WERI-Rb-1 (cell line): ENCODE measurements around the gene HASPIN.

Source experiments
- DNase-seq: peaks from one replicate; pipeline ENCODE4 v3.0.0-alpha.2; 2020
- H3K27ac ChIP-seq: fragments of 250-450 bp; sonication (Bioruptor Pico); 2 replicates; pipeline ENCODE4 v1.5.1; 2020; ENCODE audit warnings: mild to moderate bottlenecking, moderate library complexity
- H3K27me3 ChIP-seq: fragments of 250-450 bp; sonication (Bioruptor Pico); 2 replicates; pipeline ENCODE4 v1.5.1; 2021; ENCODE audit warnings: mild to moderate bottlenecking, low read depth, moderate library complexity; ENCODE audit not compliant: insufficient read depth, severe bottlenecking
- H3K36me3 ChIP-seq: fragments of 250-450 bp; sonication (Bioruptor Pico); 2 replicates; pipeline ENCODE4 v1.5.1; 2020; ENCODE audit warnings: mild to moderate bottlenecking, moderate library complexity
- H3K4me3 ChIP-seq: 2 replicates; pipeline ENCODE4 v1.5.1; 2011; ENCODE audit warnings: low read depth, mild to moderate bottlenecking, control low read depth, low read length
- H3K9me3 ChIP-seq: fragments of 250-450 bp; sonication (Bioruptor Pico); 2 replicates; pipeline ENCODE4 v1.5.1; 2021; ENCODE audit warnings: mild to moderate bottlenecking, moderate library complexity; ENCODE audit not compliant: severe bottlenecking
- TF ChIP-seq, protein P1 (sequence below): IDR thresholded peaks from 2 replicates; pipeline ENCODE4 v1.5.1; 2011; ENCODE audit warnings: low read depth, mild to moderate bottlenecking, control low read depth, inconsistent platforms, low read length

HASPIN gene

GRCh38 chr17:3681057-3681456, 42.6 kb upstream of the HASPIN start:
- Histone ChIP-seq H3K27me3 (no peaks in the 10 kb centered on the region), H3K36me3 (no peaks in the 10 kb centered on the region), H3K4me3 (no peak overlapping the region), H3K27ac (no peak overlapping the region), H3K9me3 (no peaks in the 10 kb centered on the region)
- DNase-seq = no peak
- TF ChIP-seq, protein P1, sequence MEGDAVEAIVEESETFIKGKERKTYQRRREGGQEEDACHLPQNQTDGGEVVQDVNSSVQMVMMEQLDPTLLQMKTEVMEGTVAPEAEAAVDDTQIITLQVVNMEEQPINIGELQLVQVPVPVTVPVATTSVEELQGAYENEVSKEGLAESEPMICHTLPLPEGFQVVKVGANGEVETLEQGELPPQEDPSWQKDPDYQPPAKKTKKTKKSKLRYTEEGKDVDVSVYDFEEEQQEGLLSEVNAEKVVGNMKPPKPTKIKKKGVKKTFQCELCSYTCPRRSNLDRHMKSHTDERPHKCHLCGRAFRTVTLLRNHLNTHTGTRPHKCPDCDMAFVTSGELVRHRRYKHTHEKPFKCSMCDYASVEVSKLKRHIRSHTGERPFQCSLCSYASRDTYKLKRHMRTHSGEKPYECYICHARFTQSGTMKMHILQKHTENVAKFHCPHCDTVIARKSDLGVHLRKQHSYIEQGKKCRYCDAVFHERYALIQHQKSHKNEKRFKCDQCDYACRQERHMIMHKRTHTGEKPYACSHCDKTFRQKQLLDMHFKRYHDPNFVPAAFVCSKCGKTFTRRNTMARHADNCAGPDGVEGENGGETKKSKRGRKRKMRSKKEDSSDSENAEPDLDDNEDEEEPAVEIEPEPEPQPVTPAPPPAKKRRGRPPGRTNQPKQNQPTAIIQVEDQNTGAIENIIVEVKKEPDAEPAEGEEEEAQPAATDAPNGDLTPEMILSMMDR = no peak

- H3K27me3 ChIP-seq = no peaks in the 10 kb centered on the region
- no peak for DNase-seq
- H3K36me3 ChIP-seq = no peaks in the 10 kb centered on the region
- no peak overlapping the region for H3K4me3 ChIP-seq
- no peaks in the 10 kb centered on the region for H3K9me3 ChIP-seq
- no peak overlapping the region for H3K27ac ChIP-seq
- TF ChIP-seq, protein P1 = no peak
Measured at GRCh38 chr17:3681565-3681964, 42.1 kb upstream of the HASPIN start.

DNA sequence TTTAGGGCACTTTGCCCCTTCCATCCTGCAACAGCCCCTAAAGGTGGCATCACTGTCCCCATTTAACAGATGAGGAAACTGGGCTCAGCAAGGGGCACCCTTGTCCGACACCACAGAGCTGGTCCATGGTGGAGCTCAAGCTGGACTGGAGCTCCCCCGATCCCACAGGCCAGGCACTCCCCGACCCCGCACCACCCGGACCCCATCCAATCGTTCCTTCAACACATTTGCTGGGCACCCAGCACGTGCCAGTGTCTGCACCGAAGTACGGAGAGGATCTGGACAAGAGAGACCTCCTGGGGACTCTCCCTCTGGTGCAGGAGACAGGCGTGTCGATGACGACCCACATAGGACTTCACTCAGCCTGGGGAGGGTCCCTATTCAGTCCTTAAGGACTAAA, 41.7 kb upstream of the HASPIN start:
- no peaks in the 10 kb centered on the region for H3K36me3 ChIP-seq
- H3K9me3 ChIP-seq = no peaks in the 10 kb centered on the region
- H3K4me3 ChIP-seq = no peak overlapping the region
- H3K27ac ChIP-seq = no peak overlapping the region
- DNase-seq = no peak
- TF ChIP-seq, protein P1 = no peak
- H3K27me3 ChIP-seq = no peaks in the 10 kb centered on the region

GRCh38 chr17:3683054-3683511, 40.6 kb upstream of the HASPIN start:
- Histone ChIP-seq H3K27ac (no peak overlapping the region), H3K36me3 (no peaks in the 10 kb centered on the region), H3K27me3 (no peaks in the 10 kb centered on the region), H3K4me3 (no peak overlapping the region), H3K9me3 (no peaks in the 10 kb centered on the region)
- TF ChIP-seq, protein P1 = peak; percentile 98
- DNase-seq = peak; percentile 44

DNA sequence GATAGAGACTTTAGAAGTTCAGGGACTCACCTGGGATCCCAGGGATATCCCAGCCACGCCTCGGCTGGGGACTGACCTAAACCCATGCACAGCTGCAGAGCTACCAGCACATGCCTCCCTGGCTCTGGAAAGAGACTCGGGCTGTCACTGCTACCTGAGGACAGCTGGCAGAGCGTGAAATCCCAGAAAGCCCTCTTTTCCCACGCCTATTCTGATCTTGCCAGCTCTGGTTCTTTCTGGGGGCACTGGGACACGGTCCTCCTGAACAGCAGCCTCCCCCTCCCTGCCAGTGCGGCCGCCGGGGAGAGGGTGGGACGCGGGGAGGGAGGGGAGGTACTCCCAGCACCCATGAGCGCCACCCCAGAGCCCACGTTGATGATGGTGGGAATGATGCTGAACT, 38.5 kb upstream of the HASPIN start:
- H3K4me3 ChIP-seq = no peak overlapping the region
- DNase-seq = no peak
- H3K9me3 ChIP-seq = no peaks in the 10 kb centered on the region
- H3K36me3 ChIP-seq = no peaks in the 10 kb centered on the region
- H3K27me3 ChIP-seq = no peaks in the 10 kb centered on the region
- TF ChIP-seq, protein P1 = no peak
- H3K27ac ChIP-seq = no peak overlapping the region

DNA sequence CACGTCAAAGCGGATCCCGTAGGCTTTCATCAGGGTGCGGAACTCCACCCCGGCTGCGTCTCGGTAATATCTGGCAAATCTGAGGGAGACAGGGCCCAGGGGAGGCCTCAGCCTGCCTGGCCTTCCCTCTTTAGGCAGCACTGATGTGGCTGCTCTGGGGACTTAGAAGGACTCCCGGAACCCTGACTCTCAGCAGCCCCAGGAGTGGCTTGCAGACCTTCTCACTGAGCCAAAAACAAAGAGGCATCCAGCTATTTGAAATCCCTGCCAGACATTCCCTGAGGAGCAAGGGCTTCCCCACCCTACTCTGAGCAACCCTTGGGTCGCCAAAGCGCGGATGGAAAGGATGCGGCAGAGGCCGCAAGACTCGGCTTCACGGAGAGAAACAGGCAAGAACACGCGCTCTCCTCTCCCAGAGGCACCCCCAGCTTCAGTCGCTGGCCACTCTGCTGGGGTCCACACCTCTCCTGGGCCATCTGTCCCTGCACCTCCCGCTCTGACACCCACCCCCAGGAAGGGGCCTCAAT, 35.6 kb upstream of the HASPIN start:
- no peak overlapping the region for H3K4me3 ChIP-seq
- H3K36me3 ChIP-seq = no peaks in the 10 kb centered on the region
- no peaks in the 10 kb centered on the region for H3K27me3 ChIP-seq
- TF ChIP-seq, protein P1 = no peak
- H3K27ac ChIP-seq = no peak overlapping the region
- no peak for DNase-seq
- no peaks in the 10 kb centered on the region for H3K9me3 ChIP-seq
